Measurements from ENCODE around the gene TET2. TPM values are rescaled to one million over a fixed set of nuclear protein-coding genes. Genes with fewer than 3 reads are reported as not detected.

Gene TET2
- total RNA-seq, 6 donors from 2014 or later = 25.1 to 41.9 (median 29.7) TPM

GRCh38 chr4:105158837-105159236 lies 12.2 kb downstream of the TET2 start:
- WGBS, 2 donors = 29 to 41% methylated on average over 9 of the region's 9 CpGs
- peak overlapping the region in 3 of 4 donors; percentile 14 to 30 (median 29) for H3K4me3 ChIP-seq
- no peaks in the 10 kb centered on the region for H3K36me3 ChIP-seq
- peak; percentile 76 to 90 for ATAC-seq (ENCODE audit: low FRiP score in 2 of 2)
- no peaks in the 10 kb centered on the region for H3K27me3 ChIP-seq
- no peaks in the 10 kb centered on the region for H3K9me3 ChIP-seq
- no peak for TF ChIP-seq CTCF (IDR thresholded peaks at IDR 0.05)
- no peak for TF ChIP-seq POLR2A (IDR thresholded peaks at IDR 0.05)
- TF ChIP-seq EP300 (IDR thresholded peaks at IDR 0.05) = no peak
- no peak for TF ChIP-seq POLR2AphosphoS5 (IDR thresholded peaks at IDR 0.05)
- peaks cover 19 to 22% (median 21%) of the 10 kb centered on the region in 4 donors for H3K4me1 ChIP-seq
- H3K27ac ChIP-seq = no peak overlapping the region
- peak in 1 of 2 donors; percentile 67 for DNase-seq

GRCh38 chr4:105162123-105162796 lies 15.6 kb downstream of the TET2 start:
- DNase-seq (no peak), ATAC-seq (ENCODE audit: low FRiP score in 2 of 2) (no peak)
- H3K4me3 ChIP-seq = no peak overlapping the region
- no peaks in the 10 kb centered on the region for H3K9me3 ChIP-seq
- no peaks in the 10 kb centered on the region for H3K27me3 ChIP-seq
- H3K36me3 ChIP-seq = no peaks in the 10 kb centered on the region
- peaks cover 5 to 19% (median 12%) of the 10 kb centered on the region in 4 donors for H3K4me1 ChIP-seq
- no peak for TF ChIP-seq POLR2AphosphoS5 (IDR thresholded peaks at IDR 0.05)
- TF ChIP-seq POLR2A (IDR thresholded peaks at IDR 0.05) = no peak
- no peak for TF ChIP-seq CTCF (IDR thresholded peaks at IDR 0.05)
- no peak for TF ChIP-seq EP300 (IDR thresholded peaks at IDR 0.05)
- 47 to 61% methylated on average over 1 of the region's 1 CpG for WGBS, 2 donors
- H3K27ac ChIP-seq = no peak overlapping the region

- Histone ChIP-seq H3K9me3 (no peaks in the 10 kb centered on the region), H3K4me3 (no peak overlapping the region), H3K4me1 (peaks cover 0 to 12% (median 5%) of the 10 kb centered on the region in 4 donors), H3K27ac (no peak overlapping the region), H3K36me3 (no peaks in the 10 kb centered on the region), H3K27me3 (no peaks in the 10 kb centered on the region)
- no peak for DNase-seq
- no peak for ATAC-seq (ENCODE audit: low FRiP score in 2 of 2)
- WGBS, 2 donors = 81 to 88% methylated on average over 1 of the region's 1 CpG
- TF ChIP-seq POLR2AphosphoS5 (IDR thresholded peaks at IDR 0.05) (no peak), CTCF (IDR thresholded peaks at IDR 0.05) (no peak)
Measured at GRCh38 chr4:105164548-105164947, 17.9 kb downstream of the TET2 start.

- Histone ChIP-seq H3K4me1 (peaks cover 5 to 14% (median 10%) of the 10 kb centered on the region in 4 donors), H3K27ac (no peak overlapping the region), H3K9me3 (no peaks in the 10 kb centered on the region), H3K27me3 (no peaks in the 10 kb centered on the region), H3K4me3 (no peak overlapping the region), H3K36me3 (no peaks in the 10 kb centered on the region)
- DNase-seq (no peak), ATAC-seq (ENCODE audit: low FRiP score in 2 of 2) (no peak)
- TF ChIP-seq CTCF (IDR thresholded peaks at IDR 0.05) (no peak), POLR2A (IDR thresholded peaks at IDR 0.05) (no peak), POLR2AphosphoS5 (IDR thresholded peaks at IDR 0.05) (no peak), EP300 (IDR thresholded peaks at IDR 0.05) (no peak)
Measured at GRCh38 chr4:105166066-105166465, 19.4 kb downstream of the TET2 start.

- Histone ChIP-seq H3K4me3 (no peak overlapping the region), H3K4me1 (peaks cover 0 to 14% (median 3%) of the 10 kb centered on the region in 4 donors), H3K27ac (no peak overlapping the region), H3K9me3 (no peaks in the 10 kb centered on the region), H3K36me3 (no peaks in the 10 kb centered on the region), H3K27me3 (no peaks in the 10 kb centered on the region)
- 66 to 69% methylated on average over 4 of the region's 4 CpGs for whole genome bisulfite sequencing, 2 donors
- ATAC-seq (ENCODE audit: low FRiP score in 2 of 2) (peak in 1 of 2 donors; percentile 55), DNase-seq (no peak)
- TF ChIP-seq POLR2A (IDR thresholded peaks at IDR 0.05) (no peak), POLR2AphosphoS5 (IDR thresholded peaks at IDR 0.05) (no peak), EP300 (IDR thresholded peaks at IDR 0.05) (no peak)
Measured at GRCh38 chr4:105170711-105171110, 24.0 kb downstream of the TET2 start.
